ENCODE measurements around the gene DHX35.

DHX35 gene

DNA sequence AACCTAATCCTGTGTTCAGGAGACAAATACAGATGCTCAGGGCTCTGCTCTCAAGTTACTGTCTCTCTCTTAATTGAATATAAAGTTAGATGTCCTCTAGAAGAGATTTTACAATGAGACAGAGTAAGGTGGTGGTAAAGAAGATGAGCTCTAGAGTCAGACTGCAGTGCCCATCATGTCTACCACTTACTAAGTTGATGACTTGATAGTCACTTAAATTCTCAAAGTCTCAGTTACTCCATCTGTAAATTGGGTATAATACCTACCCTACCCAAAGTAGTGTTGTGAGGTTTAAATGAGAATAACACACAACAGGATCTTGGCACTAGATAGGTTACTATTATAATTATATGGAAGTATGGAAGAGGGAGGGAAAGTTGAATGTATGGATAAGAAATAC, 1.6 kb downstream of the DHX35 start:
- TF ChIP-seq GLIS3 (CRISPR knock-in tag; IDR thresholded peaks at IDR 0.05) (no peak), PPARA (CRISPR knock-in tag; IDR thresholded peaks at IDR 0.05; ENCODE audit: borderline replicate concordance) (no peak), BACH2 (CRISPR knock-in tag; IDR thresholded peaks at IDR 0.05; ENCODE audit: borderline replicate concordance) (no peak), ESRRG (CRISPR knock-in tag; IDR thresholded peaks at IDR 0.05) (no peak), ZFP3 (CRISPR knock-in tag; IDR thresholded peaks at IDR 0.05) (no peak), CSRNP3 (CRISPR knock-in tag; IDR thresholded peaks at IDR 0.05) (no peak), SNAI2 (CRISPR knock-in tag; IDR thresholded peaks at IDR 0.05) (no peak), OSR1 (CRISPR knock-in tag; IDR thresholded peaks at IDR 0.05) (no peak)
- no peak for ATAC-seq

DNA sequence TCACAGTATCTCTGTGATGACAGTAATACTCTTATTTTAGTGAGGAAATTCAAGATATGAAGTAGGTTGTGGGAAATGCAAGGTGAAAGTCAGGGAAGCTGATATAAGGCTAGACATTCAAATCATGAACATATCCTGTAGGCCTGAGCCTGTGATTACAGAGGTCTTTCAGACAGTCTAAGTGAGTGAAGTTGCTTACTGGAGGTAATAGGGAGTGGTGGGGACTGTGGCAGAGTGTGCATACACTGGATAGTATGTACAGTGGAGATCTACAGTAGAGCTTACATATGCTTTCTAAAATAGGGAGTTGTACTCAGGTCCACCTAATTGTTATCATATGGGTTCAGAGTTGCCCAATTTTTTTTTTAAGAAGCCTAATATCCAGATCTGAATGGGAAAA, 3.1 kb downstream of the DHX35 start:
- TF ChIP-seq RARB (CRISPR knock-in tag; IDR thresholded peaks at IDR 0.05) (no peak), CSRNP3 (CRISPR knock-in tag; IDR thresholded peaks at IDR 0.05) (no peak), ARNTL (CRISPR knock-in tag; IDR thresholded peaks at IDR 0.05; ENCODE audit: borderline replicate concordance, low read depth) (no peak), TCF4 (CRISPR knock-in tag; IDR thresholded peaks at IDR 0.05; ENCODE audit: borderline replicate concordance) (no peak), ZFP3 (CRISPR knock-in tag; IDR thresholded peaks at IDR 0.05) (no peak), ESRRG (CRISPR knock-in tag; IDR thresholded peaks at IDR 0.05) (no peak), SNAI2 (CRISPR knock-in tag; IDR thresholded peaks at IDR 0.05) (no peak), ZNF70 (CRISPR knock-in tag; IDR thresholded peaks at IDR 0.05) (no peak), BACH2 (CRISPR knock-in tag; IDR thresholded peaks at IDR 0.05; ENCODE audit: borderline replicate concordance) (no peak), PATZ1 (CRISPR knock-in tag; IDR thresholded peaks at IDR 0.05; ENCODE audit: borderline replicate concordance) (no peak), GLIS3 (CRISPR knock-in tag; IDR thresholded peaks at IDR 0.05) (no peak)
- TF ChIP-seq, protein P1, sequence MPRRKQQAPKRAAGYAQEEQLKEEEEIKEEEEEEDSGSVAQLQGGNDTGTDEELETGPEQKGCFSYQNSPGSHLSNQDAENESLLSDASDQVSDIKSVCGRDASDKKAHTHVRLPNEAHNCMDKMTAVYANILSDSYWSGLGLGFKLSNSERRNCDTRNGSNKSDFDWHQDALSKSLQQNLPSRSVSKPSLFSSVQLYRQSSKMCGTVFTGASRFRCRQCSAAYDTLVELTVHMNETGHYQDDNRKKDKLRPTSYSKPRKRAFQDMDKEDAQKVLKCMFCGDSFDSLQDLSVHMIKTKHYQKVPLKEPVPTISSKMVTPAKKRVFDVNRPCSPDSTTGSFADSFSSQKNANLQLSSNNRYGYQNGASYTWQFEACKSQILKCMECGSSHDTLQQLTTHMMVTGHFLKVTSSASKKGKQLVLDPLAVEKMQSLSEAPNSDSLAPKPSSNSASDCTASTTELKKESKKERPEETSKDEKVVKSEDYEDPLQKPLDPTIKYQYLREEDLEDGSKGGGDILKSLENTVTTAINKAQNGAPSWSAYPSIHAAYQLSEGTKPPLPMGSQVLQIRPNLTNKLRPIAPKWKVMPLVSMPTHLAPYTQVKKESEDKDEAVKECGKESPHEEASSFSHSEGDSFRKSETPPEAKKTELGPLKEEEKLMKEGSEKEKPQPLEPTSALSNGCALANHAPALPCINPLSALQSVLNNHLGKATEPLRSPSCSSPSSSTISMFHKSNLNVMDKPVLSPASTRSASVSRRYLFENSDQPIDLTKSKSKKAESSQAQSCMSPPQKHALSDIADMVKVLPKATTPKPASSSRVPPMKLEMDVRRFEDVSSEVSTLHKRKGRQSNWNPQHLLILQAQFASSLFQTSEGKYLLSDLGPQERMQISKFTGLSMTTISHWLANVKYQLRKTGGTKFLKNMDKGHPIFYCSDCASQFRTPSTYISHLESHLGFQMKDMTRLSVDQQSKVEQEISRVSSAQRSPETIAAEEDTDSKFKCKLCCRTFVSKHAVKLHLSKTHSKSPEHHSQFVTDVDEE (CRISPR knock-in tag; IDR thresholded peaks at IDR 0.05): no peak
- TF ChIP-seq, protein P2, sequence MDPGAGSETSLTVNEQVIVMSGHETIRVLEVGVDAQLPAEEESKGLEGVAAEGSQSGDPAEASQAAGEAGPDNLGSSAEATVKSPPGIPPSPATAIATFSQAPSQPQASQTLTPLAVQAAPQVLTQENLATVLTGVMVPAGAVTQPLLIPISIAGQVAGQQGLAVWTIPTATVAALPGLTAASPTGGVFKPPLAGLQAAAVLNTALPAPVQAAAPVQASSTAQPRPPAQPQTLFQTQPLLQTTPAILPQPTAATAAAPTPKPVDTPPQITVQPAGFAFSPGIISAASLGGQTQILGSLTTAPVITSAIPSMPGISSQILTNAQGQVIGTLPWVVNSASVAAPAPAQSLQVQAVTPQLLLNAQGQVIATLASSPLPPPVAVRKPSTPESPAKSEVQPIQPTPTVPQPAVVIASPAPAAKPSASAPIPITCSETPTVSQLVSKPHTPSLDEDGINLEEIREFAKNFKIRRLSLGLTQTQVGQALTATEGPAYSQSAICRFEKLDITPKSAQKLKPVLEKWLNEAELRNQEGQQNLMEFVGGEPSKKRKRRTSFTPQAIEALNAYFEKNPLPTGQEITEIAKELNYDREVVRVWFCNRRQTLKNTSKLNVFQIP (CRISPR knock-in tag; IDR thresholded peaks at IDR 0.05; ENCODE audit: borderline replicate concordance, low read depth): no peak
- no peak for ATAC-seq

GRCh38 chr20:38968090-38968489, 5.9 kb downstream of the DHX35 start:
- no peak for TF ChIP-seq CSRNP3 (CRISPR knock-in tag; IDR thresholded peaks at IDR 0.05)
- TF ChIP-seq ZFP30 (CRISPR knock-in tag; IDR thresholded peaks at IDR 0.05): no peak
- TF ChIP-seq, protein P2 (CRISPR knock-in tag; IDR thresholded peaks at IDR 0.05; ENCODE audit: borderline replicate concordance, low read depth): no peak
- TF ChIP-seq GLIS3 (CRISPR knock-in tag; IDR thresholded peaks at IDR 0.05): no peak
- TF ChIP-seq CREB5 (CRISPR knock-in tag; IDR thresholded peaks at IDR 0.05; ENCODE audit: low read depth): no peak
- no peak for TF ChIP-seq TOX (CRISPR knock-in tag; IDR thresholded peaks at IDR 0.05; ENCODE audit: borderline replicate concordance)
- ATAC-seq: no peak
